BE2C (cell line): Measurements from ENCODE around the gene LPAR6.
"Not testable (repeated sequence)": the region's sequence is repeated elsewhere in the genome, so short reads cannot be mapped to it uniquely, and the experiment has no call there.

Source experiments
- DNase-seq: peaks from one replicate; pipeline ENCODE4 v3.0.0-alpha.2; 2020
- H3K27me3 ChIP-seq: fragments of 250-450 bp; sonication (Bioruptor Pico); 2 replicates; pipeline ENCODE4 v1.5.1; 2020; ENCODE audit warnings: mild to moderate bottlenecking
- H3K36me3 ChIP-seq: fragments of 250-450 bp; sonication (Bioruptor Pico); 2 replicates; pipeline ENCODE4 v1.5.1; 2020; ENCODE audit warnings: mild to moderate bottlenecking
- H3K4me1 ChIP-seq: fragments of 250-450 bp; sonication (Bioruptor Pico); 2 replicates; pipeline ENCODE4 v1.5.1; 2020
- H3K4me3 ChIP-seq: 2 replicates; pipeline ENCODE4 v1.5.1; 2011; ENCODE audit warnings: low read depth, low read length
- H3K9me3 ChIP-seq: fragments of 250-450 bp; sonication (Bioruptor Pico); 2 replicates; pipeline ENCODE4 v1.5.1; 2020
- CTCF ChIP-seq: IDR thresholded peaks from 2 replicates; pipeline ENCODE4 v1.5.1; 2012; ENCODE audit warnings: mild to moderate bottlenecking, low read depth, low read length

Gene LPAR6

GRCh38 chr13:48431987-48432615 is 19.2 kb upstream of the LPAR6 start:
- no peak for TF ChIP-seq CTCF
- Histone ChIP-seq H3K27me3 (no peaks in the 10 kb centered on the region), H3K36me3 (no peaks in the 10 kb centered on the region), H3K4me1 (peaks cover 4% of the 10 kb centered on the region; the same call in 1 of the 2 replicates), H3K4me3 (no peak overlapping the region), H3K9me3 (no peaks in the 10 kb centered on the region)
- no peak for DNase-seq

- H3K27me3 ChIP-seq = no peaks in the 10 kb centered on the region
- no peak overlapping the region for H3K4me3 ChIP-seq
- H3K4me1 ChIP-seq = peaks cover 2% of the 10 kb centered on the region; the same call in 1 of the 2 replicates
- no peak for DNase-seq
- no peaks in the 10 kb centered on the region for H3K36me3 ChIP-seq
- no peaks in the 10 kb centered on the region for H3K9me3 ChIP-seq
- TF ChIP-seq CTCF = no peak
Measured at GRCh38 chr13:48431431-48431830, 18.5 kb upstream of the LPAR6 start.

- Histone ChIP-seq H3K4me3 (no peak overlapping the region), H3K36me3 (no peaks in the 10 kb centered on the region), H3K27me3 (no peaks in the 10 kb centered on the region), H3K4me1 (no peaks in the 10 kb centered on the region), H3K9me3 (no peaks in the 10 kb centered on the region)
- no peak for DNase-seq
- no peak for TF ChIP-seq CTCF
Measured at GRCh38 chr13:48429886-48430285, 17.0 kb upstream of the LPAR6 start.

DNA sequence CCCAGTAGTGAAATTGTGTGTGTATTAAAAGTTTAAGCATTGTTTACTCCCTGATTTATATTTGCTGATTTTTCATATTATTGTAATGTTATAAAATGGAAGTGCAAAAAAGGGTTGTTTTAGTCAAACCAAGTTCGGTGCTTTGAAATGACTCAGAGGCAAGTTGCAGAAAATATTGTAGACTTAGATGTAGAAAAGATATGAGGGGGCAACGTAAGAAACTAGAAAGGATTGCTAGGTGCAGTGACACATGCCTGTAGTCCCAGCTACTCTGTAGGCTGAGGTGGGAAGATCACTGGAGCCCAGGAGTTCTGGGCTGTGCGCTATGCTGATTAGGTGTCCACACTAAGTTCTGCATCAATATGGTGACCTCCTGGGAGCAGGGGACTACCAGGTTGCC is 16.1 kb upstream of the LPAR6 start:
- no peak overlapping the region for H3K4me3 ChIP-seq
- H3K36me3 ChIP-seq = no peaks in the 10 kb centered on the region
- no peaks in the 10 kb centered on the region for H3K9me3 ChIP-seq
- H3K4me1 ChIP-seq = no peaks in the 10 kb centered on the region
- H3K27me3 ChIP-seq = no peaks in the 10 kb centered on the region
- TF ChIP-seq CTCF = no peak
- no peak for DNase-seq

GRCh38 chr13:48426755-48427298 is 13.9 kb upstream of the LPAR6 start:
- not testable (repeated sequence) for H3K9me3 ChIP-seq, DNase-seq, H3K4me3 ChIP-seq, H3K27me3 ChIP-seq, H3K4me1 ChIP-seq, H3K36me3 ChIP-seq

DNA sequence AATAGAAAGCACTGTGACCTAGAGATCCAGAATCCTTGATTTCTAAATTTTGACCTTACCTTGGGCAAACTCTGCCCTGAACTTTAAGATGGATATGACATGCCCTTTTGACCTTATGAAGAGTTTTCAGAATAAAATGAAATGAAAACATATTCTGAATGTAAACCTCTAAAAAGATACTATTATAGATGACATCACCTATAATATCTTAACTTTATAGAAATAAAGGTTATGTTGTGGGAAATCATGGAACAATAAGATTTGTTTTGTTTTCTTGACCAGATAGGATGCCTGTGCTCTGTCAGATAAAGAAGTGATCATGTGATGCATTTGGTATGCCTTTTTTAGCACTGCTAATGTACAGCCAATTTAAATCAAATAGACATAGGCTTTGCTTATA is 13.1 kb upstream of the LPAR6 start:
- no peak for TF ChIP-seq CTCF
- Histone ChIP-seq H3K36me3 (no peaks in the 10 kb centered on the region), H3K9me3 (no peaks in the 10 kb centered on the region), H3K4me3 (no peak overlapping the region), H3K27me3 (no peaks in the 10 kb centered on the region), H3K4me1 (no peaks in the 10 kb centered on the region)
- no peak for DNase-seq
